Neutrophil (primary cell): Measurements from ENCODE around the gene ACTBL2.

Experiments used
- H3K27ac ChIP-seq: fragments of 200-600 bp; sonication (generic); 2 replicates; pipeline ENCODE4 v1.5.1; 2016; ENCODE audit warnings: mild to moderate bottlenecking, moderate library complexity
- H3K27me3 ChIP-seq: fragments of 200-600 bp; sonication (generic); 2 replicates; pipeline ENCODE4 v1.6.0; 2016; ENCODE audit warnings: mild to moderate bottlenecking
- H3K36me3 ChIP-seq: fragments of 200-600 bp; sonication (generic); 2 replicates; pipeline ENCODE4 v1.5.1; 2017
- H3K4me1 ChIP-seq, 2 experiments: fragments of 200-600 bp in 1 of 2; sonication (generic) in 1 of 2; 1 replicate in 1 of 2; 2 replicates in 1 of 2; pipeline versions ENCODE4 v1.5.1 to v1.6.1; 2013 to 2016; ENCODE audit warnings: low read depth in 1 of 2, low read length in 1 of 2, mild to moderate bottlenecking in 1 of 2, moderate library complexity in 1 of 2; ENCODE audit not compliant: control insufficient read depth in 1 of 2, insufficient read depth in 1 of 2
- H3K4me3 ChIP-seq, 2 experiments: fragments of 200-600 bp in 1 of 2; sonication (generic) in 1 of 2; 1 replicate in 1 of 2; 2 replicates in 1 of 2; pipeline ENCODE4 v1.5.1; 2013 to 2016; ENCODE audit warnings: low read depth in 1 of 2, low read length in 1 of 2, mild to moderate bottlenecking in 1 of 2, moderate library complexity in 1 of 2
- H3K9me3 ChIP-seq: fragments of 200-600 bp; sonication (generic); 2 replicates; pipeline ENCODE4 v1.5.1; 2016
- CTCF ChIP-seq: fragments of 200-600 bp; sonication (generic); IDR thresholded peaks from 2 replicates; pipeline ENCODE4 v1.5.1; 2016; ENCODE audit warnings: antibody characterized with exemption

The ACTBL2 gene

GRCh38 chr5:57436586-57436985, 46.0 kb downstream of the ACTBL2 start:
- H3K36me3 ChIP-seq, result no peaks in the 10 kb centered on the region
- no peak overlapping the region for H3K4me3 ChIP-seq
- TF ChIP-seq CTCF, result no peak
- no peaks in the 10 kb centered on the region for H3K9me3 ChIP-seq
- no peaks in the 10 kb centered on the region for H3K27me3 ChIP-seq
- H3K4me1 ChIP-seq, result no peaks in the 10 kb centered on the region
- no peak overlapping the region for H3K27ac ChIP-seq

GRCh38 chr5:57435701-57436134, 46.9 kb downstream of the ACTBL2 start:
- H3K4me1 ChIP-seq, result no peaks in the 10 kb centered on the region
- no peaks in the 10 kb centered on the region for H3K9me3 ChIP-seq
- no peak for TF ChIP-seq CTCF
- H3K27me3 ChIP-seq, result no peaks in the 10 kb centered on the region
- no peak overlapping the region for H3K27ac ChIP-seq
- H3K36me3 ChIP-seq, result no peaks in the 10 kb centered on the region
- no peak overlapping the region for H3K4me3 ChIP-seq

- Histone ChIP-seq H3K4me3 (no peak overlapping the region), H3K27me3 (no peaks in the 10 kb centered on the region), H3K36me3 (no peaks in the 10 kb centered on the region), H3K4me1 (no peaks in the 10 kb centered on the region), H3K27ac (no peak overlapping the region), H3K9me3 (no peaks in the 10 kb centered on the region)
- TF ChIP-seq CTCF, result no peak
These were observed 47.9 kb downstream of the ACTBL2 start for GRCh38 chr5:57434683-57435082.

GRCh38 chr5:57434227-57434640, 48.4 kb downstream of the ACTBL2 start:
- no peaks in the 10 kb centered on the region for H3K4me1 ChIP-seq
- no peaks in the 10 kb centered on the region for H3K27me3 ChIP-seq
- no peaks in the 10 kb centered on the region for H3K36me3 ChIP-seq
- no peak overlapping the region for H3K4me3 ChIP-seq
- no peaks in the 10 kb centered on the region for H3K9me3 ChIP-seq
- no peak overlapping the region for H3K27ac ChIP-seq
- TF ChIP-seq CTCF, result no peak

GRCh38 chr5:57432876-57433275, 49.7 kb downstream of the ACTBL2 start:
- TF ChIP-seq CTCF, result no peak
- no peaks in the 10 kb centered on the region for H3K4me1 ChIP-seq
- no peak overlapping the region for H3K27ac ChIP-seq
- no peaks in the 10 kb centered on the region for H3K27me3 ChIP-seq
- no peaks in the 10 kb centered on the region for H3K9me3 ChIP-seq
- H3K4me3 ChIP-seq, result no peak overlapping the region
- H3K36me3 ChIP-seq, result no peaks in the 10 kb centered on the region

GRCh38 chr5:57431759-57432158, 50.9 kb downstream of the ACTBL2 start:
- H3K4me1 ChIP-seq, result no peaks in the 10 kb centered on the region
- no peak for TF ChIP-seq CTCF
- no peak overlapping the region for H3K27ac ChIP-seq
- no peaks in the 10 kb centered on the region for H3K9me3 ChIP-seq
- H3K4me3 ChIP-seq, result no peak overlapping the region
- H3K36me3 ChIP-seq, result no peaks in the 10 kb centered on the region
- no peaks in the 10 kb centered on the region for H3K27me3 ChIP-seq
